B cell (primary cell): ENCODE measurements around the gene ALPL. TPM values are rescaled to one million over a fixed set of nuclear protein-coding genes. Genes with fewer than 3 reads are reported as not detected.

ENCODE experiments used
- ATAC-seq: fragments of 200-7000 bp; cut with Tn5 transposase; one replicate; pipeline ENCODE4 v1.10.0; 2021; ENCODE audit warnings: low read depth, mild to moderate bottlenecking, moderate number of reproducible peaks, moderate library complexity
- CTCF ChIA-PET: fragments of 350-600 bp; sonication (Branson Sonifier 250); formaldehyde crosslinking; loops from one replicate; lab custom pipeline; 2021; ENCODE audit warnings: antibody characterized with exemption, inconsistent platforms; lab: Charles Lee
- POLR2A ChIA-PET: fragments of 350-600 bp; sonication (Branson Sonifier 250); formaldehyde crosslinking; loops from one replicate; lab custom pipeline; 2021; ENCODE audit warnings: antibody characterized with exemption; lab: Charles Lee
- DNase-seq: peaks from one replicate; pipeline ENCODE4 v3.0.0; 2013
- H2AFZ ChIP-seq: 2 replicates; pipeline ENCODE4 v1.6.1; 2012; ENCODE audit warnings: mild to moderate bottlenecking, low read depth, low read length; ENCODE audit not compliant: insufficient read depth, poor library complexity, severe bottlenecking
- H3K27ac ChIP-seq, 2 donors: 1 replicate in 1 of 2; 2 replicates in 1 of 2; pipeline ENCODE4 v1.5.1; 2012 to 2013; ENCODE audit warnings: low read length in 2 of 2, mild to moderate bottlenecking in 2 of 2, moderate library complexity in 1 of 2
- H3K27me3 ChIP-seq, 4 experiments: fragments of 200-600 bp in 1 of 4; sonication (generic) in 1 of 4; replicated peaks in 1 of 4; 1 replicate in 2 of 4; 2 replicates in 2 of 4; pipeline versions ENCODE4 v1.6.1 to v1.7.0; 2013 to 2016; ENCODE audit warnings: low read length in 3 of 4, mild to moderate bottlenecking in 2 of 4, mixed read lengths in 1 of 4, moderate library complexity in 1 of 4; ENCODE audit not compliant: insufficient read depth in 4 of 4, control insufficient read depth in 3 of 4; ENCODE audit errors: control extremely low read depth in 1 of 4
- H3K36me3 ChIP-seq, 2 experiments: replicated peaks in 1 of 2; 1 replicate in 1 of 2; 2 replicates in 1 of 2; pipeline versions ENCODE4 v1.6.1 to v1.7.1; 2013; ENCODE audit warnings: low read length in 1 of 2; ENCODE audit not compliant: insufficient read depth in 2 of 2, control insufficient read depth in 1 of 2; ENCODE audit errors: control extremely low read depth in 1 of 2, extremely low read depth in 1 of 2
- H3K4me1 ChIP-seq, 2 donors: fragments of 200-600 bp in 1 of 2; sonication (generic) in 1 of 2; 1 replicate in 1 of 2; 2 replicates in 1 of 2; pipeline versions ENCODE4 v1.5.1 to v1.6.1; 2013 to 2017; ENCODE audit warnings: low read length in 2 of 2; ENCODE audit not compliant: control insufficient read depth in 2 of 2, insufficient read depth in 2 of 2
- H3K4me2 ChIP-seq: replicated peaks from 2 replicates; pipeline ENCODE3; 2012; ENCODE audit warnings: mild to moderate bottlenecking, low read depth, low read length; ENCODE audit not compliant: poor library complexity, severe bottlenecking
- H3K4me3 ChIP-seq, 5 experiments: fragments of 200-600 bp in 1 of 5; sonication (generic) in 1 of 5; 1 replicate in 3 of 5; 2 replicates in 2 of 5; pipeline versions ENCODE4 v1.5.1 to v1.7.0; 2011 to 2016; ENCODE audit warnings: low read length in 4 of 5, mild to moderate bottlenecking in 4 of 5, low read depth in 2 of 5, control low read depth in 1 of 5, moderate library complexity in 1 of 5; ENCODE audit not compliant: insufficient read depth in 1 of 5; ENCODE audit errors: control extremely low read depth in 1 of 5, extremely low read depth in 1 of 5
- H3K79me2 ChIP-seq: fragments of 200-600 bp; sonication (generic); one replicate; pipeline ENCODE4 v1.6.0; 2016; ENCODE audit warnings: low read length; ENCODE audit not compliant: control insufficient read depth, insufficient read depth
- H3K9ac ChIP-seq: fragments of 200-600 bp; sonication (generic); 2 replicates; pipeline ENCODE4 v1.6.1; 2017; ENCODE audit warnings: mild to moderate bottlenecking, low read length, moderate library complexity
- H3K9me3 ChIP-seq, 3 donors: one replicate each; pipeline versions ENCODE4 v1.6.1 to v1.7.1; 2013; ENCODE audit warnings: low read length in 2 of 3; ENCODE audit not compliant: control insufficient read depth in 2 of 3, insufficient read depth in 1 of 3; ENCODE audit errors: control extremely low read depth in 1 of 3
- H4K20me1 ChIP-seq: 2 replicates; pipeline ENCODE4 v1.6.0; 2012; ENCODE audit warnings: mild to moderate bottlenecking, low read length; ENCODE audit not compliant: insufficient read depth, control insufficient read depth, poor library complexity, severe bottlenecking
- H3K27ac Mint-ChIP-seq: one replicate; pipeline ENCODE4 v1.8.0; 2021; ENCODE audit warnings: mixed read lengths
- H3K27me3 Mint-ChIP-seq: one replicate; pipeline ENCODE4 v1.8.0; 2021; ENCODE audit warnings: mixed read lengths
- H3K4me1 Mint-ChIP-seq: one replicate; pipeline ENCODE4 v1.8.0; 2021; ENCODE audit warnings: mixed read lengths
- H3K4me3 Mint-ChIP-seq: one replicate; pipeline ENCODE4 v1.8.0; 2021; ENCODE audit warnings: mixed read lengths
- H3K9me3 Mint-ChIP-seq: one replicate; pipeline ENCODE4 v1.8.0; 2022; ENCODE audit warnings: mixed read lengths; ENCODE audit not compliant: insufficient read depth
- EZH2 ChIP-seq: IDR thresholded peaks from 2 replicates; pipeline ENCODE4 v1.6.1; 2012; ENCODE audit warnings: borderline replicate concordance, low read depth, mild to moderate bottlenecking, moderate library complexity, low read length; ENCODE audit not compliant: insufficient read depth, poor library complexity, severe bottlenecking
- WGBS: methylation state at CpG from one replicate; pipeline ENCODE4 v1.1.5; 2013; ENCODE audit warnings: missing lambda C conversion rate; ENCODE audit not compliant: insufficient coverage; 5-methylcytosine and 5-hydroxymethylcytosine counted together
- intact Hi-C: fragments of 100-400 bp; cut with micrococcal nuclease; formaldehyde crosslinking; loops from one replicate; pipeline ENCODE4 v1.10.0; 2022
- polyA plus RNA-seq: library from polyadenylated mRNA; depleted of rRNA; stranded (reverse); fragments of >200 nt; gene quantifications from 2 replicates; pipeline ENCODE4 v1.2.3, GENCODE V29; 2012
- total RNA-seq, 2 donors: library from RNA; stranded (reverse); fragments of 120-200 nt in 1 of 2; gene quantifications; 1 replicate in 1 of 2; 2 replicates in 1 of 2; pipeline versions ENCODE4 v1.2.3 to v1.2.4, GENCODE V29; 2013 to 2022
- TF ChIP-seq, protein P1 (sequence below): fragments of 200-600 bp; IDR thresholded peaks from one replicate; pipeline ENCODE4 v1.8.0; 2022; ENCODE audit warnings: antibody characterized with exemption, mild to moderate bottlenecking

ALPL gene
- total and polyA plus RNA-seq, 2 donors (not counting 1 experiment from before 2014, with no cell fraction given): 1.6 to 12.2 TPM

DNA sequence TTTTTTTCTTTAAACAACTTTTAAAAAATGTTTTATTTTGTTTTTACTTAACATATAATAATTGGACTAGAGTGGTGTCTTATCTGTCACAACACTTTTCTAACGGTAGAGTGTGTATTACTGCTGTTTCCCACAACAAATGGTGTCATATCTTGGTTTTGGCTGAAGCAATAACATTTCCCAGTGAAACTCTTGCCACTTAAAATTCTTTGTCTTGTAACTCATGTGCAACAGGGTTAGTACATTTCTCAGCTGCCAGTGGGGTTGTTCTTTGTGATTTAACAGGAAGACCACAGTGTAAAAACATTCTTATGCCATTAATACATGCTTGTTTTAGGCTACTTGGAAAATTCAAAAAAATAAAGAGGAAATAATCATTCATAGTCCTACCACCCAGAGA lies 43.5 kb downstream of the ALPL start:
- Mint-ChIP-seq H3K4me1 (peaks cover 6% of the 10 kb centered on the region), H3K27me3 (peaks cover 13% of the 10 kb centered on the region), H3K4me3 (no peak overlapping the region), H3K27ac (no peak overlapping the region), H3K9me3 (no peaks in the 10 kb centered on the region)
- ATAC-seq: no peak
- TF ChIP-seq, protein P1, sequence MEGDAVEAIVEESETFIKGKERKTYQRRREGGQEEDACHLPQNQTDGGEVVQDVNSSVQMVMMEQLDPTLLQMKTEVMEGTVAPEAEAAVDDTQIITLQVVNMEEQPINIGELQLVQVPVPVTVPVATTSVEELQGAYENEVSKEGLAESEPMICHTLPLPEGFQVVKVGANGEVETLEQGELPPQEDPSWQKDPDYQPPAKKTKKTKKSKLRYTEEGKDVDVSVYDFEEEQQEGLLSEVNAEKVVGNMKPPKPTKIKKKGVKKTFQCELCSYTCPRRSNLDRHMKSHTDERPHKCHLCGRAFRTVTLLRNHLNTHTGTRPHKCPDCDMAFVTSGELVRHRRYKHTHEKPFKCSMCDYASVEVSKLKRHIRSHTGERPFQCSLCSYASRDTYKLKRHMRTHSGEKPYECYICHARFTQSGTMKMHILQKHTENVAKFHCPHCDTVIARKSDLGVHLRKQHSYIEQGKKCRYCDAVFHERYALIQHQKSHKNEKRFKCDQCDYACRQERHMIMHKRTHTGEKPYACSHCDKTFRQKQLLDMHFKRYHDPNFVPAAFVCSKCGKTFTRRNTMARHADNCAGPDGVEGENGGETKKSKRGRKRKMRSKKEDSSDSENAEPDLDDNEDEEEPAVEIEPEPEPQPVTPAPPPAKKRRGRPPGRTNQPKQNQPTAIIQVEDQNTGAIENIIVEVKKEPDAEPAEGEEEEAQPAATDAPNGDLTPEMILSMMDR: no peak
- no peak for TF ChIP-seq EZH2
- WGBS: no CpG with 5 or more reads among the region's 1 CpG
- Histone ChIP-seq H3K9ac (no peak overlapping the region), H3K4me3 (no peak overlapping the region), H3K79me2 (no peaks in the 10 kb centered on the region), H3K4me2 (no peak overlapping the region), H3K27ac (no peak overlapping the region), H3K36me3 (no peaks in the 10 kb centered on the region), H3K9me3 (no peaks in the 10 kb centered on the region), H3K4me1 (peaks cover 5 to 7% of the 10 kb centered on the region in 2 donors), H2AFZ (no peak overlapping the region), H3K27me3 (peaks cover 0 to 7% (median 0%) of the 10 kb centered on the region in 4 experiments), H4K20me1 (no peaks in the 10 kb centered on the region)
- POLR2A ChIA-PET: no interaction called here
- CTCF ChIA-PET: interaction anchor here (0.7 kb wide), 1 partner anchor 466 kb away, joined by 3 read pairs; no protein-coding TSS in a partner anchor
- intact Hi-C loops: no loop called here
- DNase-seq: no peak

DNA sequence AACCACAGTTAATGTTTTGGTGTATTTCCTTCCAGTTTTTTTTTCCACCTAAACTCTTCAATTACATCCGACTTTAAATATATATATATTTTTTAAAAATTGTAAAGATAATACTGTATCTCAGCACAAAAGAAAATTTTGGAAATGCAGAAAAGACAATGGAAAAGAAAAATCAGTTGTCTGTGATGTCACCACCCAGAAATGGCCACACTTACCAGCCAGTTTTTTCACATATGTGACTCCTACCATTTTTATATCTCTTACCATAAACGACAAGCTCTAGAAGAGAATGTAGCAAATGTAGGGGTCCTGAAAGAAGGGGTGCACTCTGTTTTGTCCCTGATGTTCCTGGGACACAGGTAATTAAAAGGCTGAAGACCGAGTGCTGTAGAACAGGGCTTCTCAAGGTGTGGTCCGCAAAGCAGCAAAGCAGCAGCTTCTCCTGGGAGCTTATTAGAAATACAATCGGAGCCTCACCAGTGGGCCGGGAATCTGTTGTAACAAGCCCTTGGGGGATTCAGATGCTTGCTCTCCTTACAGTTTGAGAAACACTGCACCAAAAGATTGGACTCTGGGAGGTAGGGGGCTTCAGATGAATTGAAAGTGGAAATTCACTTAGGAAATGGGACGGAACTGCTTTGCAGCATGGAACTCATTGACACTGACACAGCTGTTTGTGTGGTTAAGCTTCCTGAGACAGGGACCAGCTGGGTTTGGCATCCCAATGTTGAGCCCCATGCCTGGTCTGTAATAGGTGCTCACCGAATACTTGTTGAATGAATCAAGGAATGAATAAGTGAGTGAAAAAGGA lies 44.1 kb downstream of the ALPL start:
- H3K27me3 ChIP-seq: peaks cover 0 to 7% (median 0%) of the 10 kb centered on the region in 4 experiments
- ATAC-seq (no peak), DNase-seq (no peak)
- no peaks in the 10 kb centered on the region for H3K9me3 ChIP-seq
- no peaks in the 10 kb centered on the region for H3K79me2 ChIP-seq
- ChIA-PET CTCF (interaction anchor here (0.7 to 1.0 kb wide), 2 partner anchors 182 to 466 kb away, joined by 3 to 5 read pairs; no protein-coding TSS in a partner anchor), POLR2A (no interaction called here)
- H3K9ac ChIP-seq: no peak overlapping the region
- 44% methylated on average over 5 of the region's 8 CpGs for WGBS
- no peak overlapping the region for H3K4me2 ChIP-seq
- peaks cover 13% of the 10 kb centered on the region for H3K27me3 Mint-ChIP-seq
- H3K9me3 Mint-ChIP-seq: no peaks in the 10 kb centered on the region
- H3K27ac ChIP-seq: no peak overlapping the region
- peaks cover 5 to 7% of the 10 kb centered on the region in 2 donors for H3K4me1 ChIP-seq
- H4K20me1 ChIP-seq: no peaks in the 10 kb centered on the region
- no peak overlapping the region for H3K4me3 ChIP-seq
- H2AFZ ChIP-seq: no peak overlapping the region
- H3K27ac Mint-ChIP-seq: no peak overlapping the region
- intact Hi-C loops: no loop called here
- H3K4me3 Mint-ChIP-seq: no peak overlapping the region
- peaks cover 6% of the 10 kb centered on the region for H3K4me1 Mint-ChIP-seq
- H3K36me3 ChIP-seq: no peaks in the 10 kb centered on the region
- TF ChIP-seq, protein P1: no peak
- no peak for TF ChIP-seq EZH2
